Measurements from ENCODE around the gene RIPOR2. TPM values are rescaled to one million over a fixed set of nuclear protein-coding genes. Genes with fewer than 3 reads are reported as not detected.

Gene RIPOR2
- polyA plus RNA-seq, 3 donors: 154 to 181 (median 179) TPM

DNA sequence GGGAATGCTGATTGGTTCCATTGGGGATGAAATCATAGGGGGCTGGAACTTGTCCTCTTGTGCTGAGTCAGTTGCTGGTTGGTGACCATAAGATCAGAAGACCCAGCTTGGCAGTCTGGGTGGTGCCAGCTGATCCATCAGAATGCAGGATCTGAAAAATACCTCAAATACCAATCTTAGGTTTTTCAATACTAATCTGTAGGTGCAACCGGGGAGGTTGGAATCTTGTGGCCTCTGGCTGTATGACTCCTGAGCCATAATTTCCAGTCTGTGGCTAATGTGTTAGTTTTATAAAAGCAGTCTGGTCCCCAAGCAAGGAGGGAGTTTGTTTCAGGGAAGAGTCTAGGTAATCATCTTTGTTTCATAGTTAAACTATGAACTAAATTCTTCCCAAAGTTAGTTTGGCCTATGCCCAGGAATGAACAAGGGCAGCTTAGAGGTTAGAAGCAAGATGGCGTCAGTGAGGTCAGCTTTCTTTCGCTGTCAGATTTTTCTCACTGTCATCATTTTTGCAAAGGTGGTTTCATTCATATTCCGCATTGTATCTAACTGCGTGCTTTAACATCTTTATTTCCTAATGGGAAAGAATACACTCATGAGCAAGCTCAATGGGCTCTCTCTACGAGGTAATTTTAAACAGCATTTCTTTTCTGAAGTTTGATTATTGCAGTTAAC is 139.0 kb downstream of the RIPOR2 start:
- Histone ChIP-seq H3K4me1 (ENCODE audit: control insufficient read depth in 1 of 2, insufficient read depth in 2 of 2, low read length in 2 of 2) (no peaks in the 10 kb centered on the region), H3K27me3 (ENCODE audit: control insufficient read depth in 2 of 2, insufficient read depth in 2 of 2, low read length in 2 of 2) (no peaks in the 10 kb centered on the region), H3K9me3 (replicated peaks in 1 of 2; ENCODE audit: control insufficient read depth in 1 of 2, insufficient read depth in 1 of 2, low read length in 2 of 2) (no peaks in the 10 kb centered on the region), H3K27ac (ENCODE audit: low read depth in 1 of 2, low read length in 2 of 2) (no peak overlapping the region), H2AFZ (ENCODE audit: insufficient read depth, low read depth, low read length, poor library complexity, severe bottlenecking) (no peak overlapping the region), H3K4me2 (replicated peaks; ENCODE audit: extremely low read depth, low read length, poor library complexity, severe bottlenecking) (no peak overlapping the region), H3K36me3 (replicated peaks in 1 of 2; ENCODE audit: control insufficient read depth in 1 of 2, insufficient read depth in 2 of 2, low read length in 2 of 2) (peaks cover 3% of the 10 kb centered on the region in 2 donors), H3K9ac (ENCODE audit: insufficient read depth, low read length, poor library complexity, severe bottlenecking) (no peak overlapping the region), H4K20me1 (ENCODE audit: insufficient read depth, low read length) (no peaks in the 10 kb centered on the region), H3K4me3 (replicated peaks in 1 of 3; ENCODE audit: low read depth in 2 of 3, low read length in 3 of 3) (no peak overlapping the region), H3K79me2 (ENCODE audit: insufficient read depth, low read length) (no peaks in the 10 kb centered on the region)
- no peaks in the 10 kb centered on the region for H3K9me3 Mint-ChIP-seq
- peaks cover 0 to 3% (median 0%) of the 10 kb centered on the region in 3 donors for H3K27me3 Mint-ChIP-seq (ENCODE audit: low read depth in 3 of 3)
- no CpG with 5 or more reads among the region's 6 CpGs for WGBS (ENCODE audit: insufficient coverage)
- TF ChIP-seq, protein P1, sequence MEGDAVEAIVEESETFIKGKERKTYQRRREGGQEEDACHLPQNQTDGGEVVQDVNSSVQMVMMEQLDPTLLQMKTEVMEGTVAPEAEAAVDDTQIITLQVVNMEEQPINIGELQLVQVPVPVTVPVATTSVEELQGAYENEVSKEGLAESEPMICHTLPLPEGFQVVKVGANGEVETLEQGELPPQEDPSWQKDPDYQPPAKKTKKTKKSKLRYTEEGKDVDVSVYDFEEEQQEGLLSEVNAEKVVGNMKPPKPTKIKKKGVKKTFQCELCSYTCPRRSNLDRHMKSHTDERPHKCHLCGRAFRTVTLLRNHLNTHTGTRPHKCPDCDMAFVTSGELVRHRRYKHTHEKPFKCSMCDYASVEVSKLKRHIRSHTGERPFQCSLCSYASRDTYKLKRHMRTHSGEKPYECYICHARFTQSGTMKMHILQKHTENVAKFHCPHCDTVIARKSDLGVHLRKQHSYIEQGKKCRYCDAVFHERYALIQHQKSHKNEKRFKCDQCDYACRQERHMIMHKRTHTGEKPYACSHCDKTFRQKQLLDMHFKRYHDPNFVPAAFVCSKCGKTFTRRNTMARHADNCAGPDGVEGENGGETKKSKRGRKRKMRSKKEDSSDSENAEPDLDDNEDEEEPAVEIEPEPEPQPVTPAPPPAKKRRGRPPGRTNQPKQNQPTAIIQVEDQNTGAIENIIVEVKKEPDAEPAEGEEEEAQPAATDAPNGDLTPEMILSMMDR (IDR thresholded peaks at IDR 0.05): no peak
- peaks cover 8 to 21% of the 10 kb centered on the region in 2 donors for H3K36me3 Mint-ChIP-seq
- intact Hi-C loops (cut with micrococcal nuclease): no loop called here
- H3K27ac Mint-ChIP-seq: peak overlapping the region in 1 of 7 donors; percentile 60
- no peaks in the 10 kb centered on the region for H3K4me1 Mint-ChIP-seq
- no peak overlapping the region for H3K4me3 Mint-ChIP-seq
- no peak for DNase-seq

DNA sequence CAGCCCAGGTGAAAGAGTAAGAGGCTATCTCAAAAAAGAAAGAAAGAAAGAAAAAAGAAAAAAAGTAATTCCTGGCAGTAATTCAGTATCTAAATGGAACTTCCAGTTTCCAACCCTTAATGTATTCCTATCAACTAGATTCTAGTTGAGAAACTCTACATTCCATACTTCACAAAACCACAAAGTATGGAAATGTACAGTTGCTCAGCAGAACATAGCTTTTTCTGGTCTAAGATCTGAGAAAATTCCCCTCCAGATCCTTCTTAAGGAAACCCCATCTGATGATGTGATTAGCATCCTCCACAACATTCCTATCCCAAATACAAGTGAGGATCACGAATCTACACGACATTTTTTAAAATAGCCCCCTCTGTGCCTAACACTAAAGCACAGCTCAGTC is 140.7 kb downstream of the RIPOR2 start:
- TF ChIP-seq, protein P1 (IDR thresholded peaks at IDR 0.05): no peak
- Histone ChIP-seq H3K4me3 (replicated peaks in 1 of 3; ENCODE audit: low read depth in 2 of 3, low read length in 3 of 3) (no peak overlapping the region), H3K27me3 (ENCODE audit: control insufficient read depth in 2 of 2, insufficient read depth in 2 of 2, low read length in 2 of 2) (no peaks in the 10 kb centered on the region), H3K79me2 (ENCODE audit: insufficient read depth, low read length) (no peaks in the 10 kb centered on the region), H3K4me1 (ENCODE audit: control insufficient read depth in 1 of 2, insufficient read depth in 2 of 2, low read length in 2 of 2) (no peaks in the 10 kb centered on the region), H3K9me3 (replicated peaks in 1 of 2; ENCODE audit: control insufficient read depth in 1 of 2, insufficient read depth in 1 of 2, low read length in 2 of 2) (no peaks in the 10 kb centered on the region), H3K36me3 (replicated peaks in 1 of 2; ENCODE audit: control insufficient read depth in 1 of 2, insufficient read depth in 2 of 2, low read length in 2 of 2) (no peaks in the 10 kb centered on the region), H4K20me1 (ENCODE audit: insufficient read depth, low read length) (no peaks in the 10 kb centered on the region), H3K9ac (ENCODE audit: insufficient read depth, low read length, poor library complexity, severe bottlenecking) (no peak overlapping the region), H2AFZ (ENCODE audit: insufficient read depth, low read depth, low read length, poor library complexity, severe bottlenecking) (no peak overlapping the region), H3K4me2 (replicated peaks; ENCODE audit: extremely low read depth, low read length, poor library complexity, severe bottlenecking) (no peak overlapping the region), H3K27ac (ENCODE audit: low read depth in 1 of 2, low read length in 2 of 2) (no peak overlapping the region)
- peaks cover 5 to 11% of the 10 kb centered on the region in 2 donors for H3K36me3 Mint-ChIP-seq
- DNase-seq: no peak
- H3K27me3 Mint-ChIP-seq (ENCODE audit: low read depth in 3 of 3): peaks cover 0 to 3% (median 0%) of the 10 kb centered on the region in 3 donors
- no CpG with 5 or more reads among the region's 2 CpGs for WGBS (ENCODE audit: insufficient coverage)
- H3K27ac Mint-ChIP-seq: no peak overlapping the region
- H3K4me3 Mint-ChIP-seq: no peak overlapping the region
- intact Hi-C loops (cut with micrococcal nuclease): no loop called here
- H3K9me3 Mint-ChIP-seq: no peaks in the 10 kb centered on the region
- H3K4me1 Mint-ChIP-seq: no peaks in the 10 kb centered on the region

Measured in CD14-positive monocyte (primary cell).